Body of pancreas (tissue), 4 donors: ENCODE measurements around the gene TBRG4. TPM values are rescaled to one million over a fixed set of nuclear protein-coding genes. Genes with fewer than 3 reads are reported as not detected.

ENCODE experiments used
- ATAC-seq: fragments of 150-250 bp; one replicate; pipeline ENCODE4 v1.9.1; 2016
- DNase-seq, 4 donors: peaks; one replicate each; pipeline ENCODE4 v3.0.0-alpha.2; 2019
- H3K27ac ChIP-seq, 4 donors: fragments of 200-600 bp; sonication (generic); 1 replicate in 3 of 4; 2 replicates in 1 of 4; pipeline versions ENCODE4 v1.5.1 to v1.6.1; 2016 to 2019; ENCODE audit warnings: mild to moderate bottlenecking in 1 of 4, mixed read lengths in 1 of 4, moderate library complexity in 1 of 4
- H3K27me3 ChIP-seq, 2 donors: fragments of 200-600 bp; sonication (generic); one replicate each; pipeline ENCODE4 v1.6.0; 2016; ENCODE audit warnings: mild to moderate bottlenecking in 1 of 2
- H3K36me3 ChIP-seq, 2 donors: fragments of 200-600 bp; sonication (generic); replicated peaks in 1 of 2; 2 replicates each; pipeline ENCODE4 v1.5.1; 2016; ENCODE audit warnings: low read depth in 2 of 2; ENCODE audit not compliant: insufficient read depth in 1 of 2
- H3K4me1 ChIP-seq: fragments of 200-600 bp; sonication (generic); one replicate; pipeline ENCODE4 v1.6.0; 2016
- H3K4me3 ChIP-seq, 2 donors: fragments of 200-600 bp; sonication (generic); 1 replicate in 1 of 2; 2 replicates in 1 of 2; pipeline ENCODE4 v1.5.1; 2016 to 2019
- H3K9me3 ChIP-seq, 3 donors: fragments of 200-600 bp; sonication (generic); 1 replicate in 2 of 3; 2 replicates in 1 of 3; pipeline ENCODE4 v1.5.1; 2016
- CTCF ChIP-seq, 7 experiments: fragments of 450-650 bp in 4 of 7; fragments of 200-600 bp in 3 of 7; sonication (generic) in 3 of 7; IDR thresholded peaks; one replicate each; pipeline ENCODE4 v1.5.1; 2016 to 2019; ENCODE audit warnings: antibody characterized with exemption in 7 of 7
- POLR2A ChIP-seq, 3 donors: fragments of 450-650 bp; IDR thresholded peaks; one replicate each; pipeline ENCODE4 v1.6.1; 2016; ENCODE audit warnings: antibody characterized with exemption in 3 of 3, mild to moderate bottlenecking in 2 of 3
- WGBS, 2 donors: methylation state at CpG; one replicate each; pipeline ENCODE4 v1.1.5; 2017; 5-methylcytosine and 5-hydroxymethylcytosine counted together
- intact Hi-C: fragments of 100-400 bp; cut with DNase I; formaldehyde crosslinking; loops from one replicate; pipeline ENCODE4 v1.15.1; 2023
- total RNA-seq, 2 donors: library from RNA; depleted of rRNA; stranded (reverse); fragments of >200 nt; gene quantifications; one replicate each; pipeline ENCODE4 v1.1.0, GENCODE V29; 2016

The TBRG4 gene
- total RNA-seq, 2 donors from 2014 or later: 14.0 to 81.4 TPM

GRCh38 chr7:45140827-45141226 is 29.3 kb upstream of the TBRG4 start:
- Histone ChIP-seq H3K4me1 (no peaks in the 10 kb centered on the region), H3K9me3 (no peaks in the 10 kb centered on the region), H3K4me3 (no peak overlapping the region), H3K27me3 (no peaks in the 10 kb centered on the region), H3K36me3 (no peaks in the 10 kb centered on the region), H3K27ac (no peak overlapping the region)
- DNase-seq: no peak
- 76 to 85% methylated on average over 4 of the region's 4 CpGs for WGBS, 2 donors
- TF ChIP-seq POLR2A (IDR thresholded peaks at IDR 0.05): no peak
- TF ChIP-seq CTCF (IDR thresholded peaks at IDR 0.05): no peak
- intact Hi-C loops: no loop called here
- ATAC-seq: no peak

DNA sequence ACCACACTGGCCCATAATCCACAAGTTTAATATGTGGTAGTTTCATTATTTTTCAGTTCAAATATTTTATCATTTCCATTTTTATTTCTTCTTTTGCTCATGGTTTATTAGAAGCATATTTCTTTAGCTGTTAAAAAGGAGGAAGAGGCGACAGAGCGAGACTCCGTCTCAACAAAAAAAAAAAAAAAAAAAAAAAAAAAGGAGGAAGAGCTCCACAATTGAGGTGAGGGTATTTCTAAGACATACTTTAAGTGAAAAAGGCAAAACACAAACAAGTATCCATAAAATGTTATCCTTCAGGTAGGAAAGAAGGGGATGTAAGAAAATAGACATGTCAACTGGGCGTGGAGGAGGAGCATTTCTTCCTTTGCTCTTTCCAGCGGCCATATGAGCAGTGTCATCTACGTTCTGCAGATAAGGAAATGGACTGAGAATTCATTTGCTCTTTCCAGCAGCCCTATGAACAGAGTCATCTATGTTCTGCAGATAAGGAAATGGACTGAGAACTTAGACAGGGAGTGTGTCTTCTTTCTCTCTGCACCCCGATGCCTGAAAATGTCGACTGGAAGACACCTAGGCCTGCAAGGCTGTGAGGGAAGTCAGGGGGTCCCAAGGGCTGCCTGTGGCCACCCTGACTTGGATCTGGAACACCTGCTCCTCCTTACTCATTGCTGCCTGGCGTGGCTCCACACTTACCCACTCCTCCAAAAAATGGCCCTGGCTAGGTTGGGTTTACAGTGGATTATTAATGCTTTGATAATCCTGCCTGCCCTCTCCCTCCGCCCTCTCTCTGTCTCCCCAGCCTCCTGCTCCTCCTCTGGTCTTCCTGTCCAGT is 27.2 kb upstream of the TBRG4 start:
- intact Hi-C loops: loop anchor here (10.0 kb wide), 1 partner anchor 284 kb away; no protein-coding TSS in a partner anchor
- no peaks in the 10 kb centered on the region for H3K36me3 ChIP-seq
- no peak overlapping the region for H3K27ac ChIP-seq
- H3K4me3 ChIP-seq: no peak overlapping the region
- no peaks in the 10 kb centered on the region for H3K4me1 ChIP-seq
- no peak for TF ChIP-seq CTCF (IDR thresholded peaks at IDR 0.05)
- WGBS, 2 donors: 54 to 60% methylated on average over 10 of the region's 10 CpGs
- H3K27me3 ChIP-seq: no peaks in the 10 kb centered on the region
- ATAC-seq (no peak), DNase-seq (no peak)
- H3K9me3 ChIP-seq: no peaks in the 10 kb centered on the region

DNA sequence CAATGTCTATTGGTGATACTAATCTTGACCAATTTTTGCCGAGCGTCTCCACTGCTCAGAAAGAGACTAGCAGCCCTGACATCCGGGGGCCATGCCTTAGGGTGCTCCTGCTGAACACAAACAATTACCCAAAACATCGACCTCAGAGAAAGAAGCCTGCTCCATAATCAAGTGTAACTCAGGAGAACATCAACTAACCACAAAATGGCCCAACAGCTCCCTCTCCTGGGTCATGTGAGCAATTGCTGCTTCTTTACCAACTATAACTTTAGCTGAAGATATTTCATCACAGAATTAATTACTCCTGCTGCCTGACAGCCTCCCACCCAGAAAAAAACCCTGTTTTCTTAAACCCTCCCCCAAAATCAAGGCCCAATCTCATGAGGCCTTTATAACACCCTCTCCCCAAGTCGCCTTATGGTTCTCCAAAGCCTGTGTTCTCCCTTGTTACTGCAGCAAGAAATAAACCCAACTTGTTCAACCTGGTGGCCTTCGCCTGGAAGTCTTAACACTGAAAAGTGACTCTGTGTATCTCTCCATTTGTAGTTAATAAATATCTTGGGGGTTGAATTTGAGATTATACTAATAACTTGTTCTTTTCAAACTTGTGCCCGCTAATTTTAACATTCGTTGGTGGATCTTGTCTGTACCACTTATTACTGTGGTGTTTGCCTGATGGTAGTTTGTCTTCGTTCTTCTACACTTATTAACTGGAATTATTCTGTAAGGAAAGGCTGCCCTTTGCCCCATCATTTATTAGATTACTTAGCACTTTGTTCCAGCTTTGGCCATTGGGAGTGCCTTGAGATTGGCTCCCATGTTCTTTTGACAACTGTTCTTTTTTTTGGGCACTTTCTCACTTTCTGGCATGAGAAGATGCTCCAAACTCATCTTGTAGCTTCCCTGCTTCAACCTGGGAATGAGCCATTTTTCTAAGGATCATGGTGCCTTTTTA is 24.9 kb upstream of the TBRG4 start:
- 31% methylated on average over 9 of the region's 9 CpGs for WGBS, 2 donors
- intact Hi-C loops: loop anchor here (10.0 kb wide), 1 partner anchor 282 kb away; no protein-coding TSS in a partner anchor
- no peak for TF ChIP-seq POLR2A (IDR thresholded peaks at IDR 0.05)
- peak; percentile 66 to 93 (median 85) for TF ChIP-seq CTCF (IDR thresholded peaks at IDR 0.05)

GRCh38 chr7:45133877-45134276 is 22.4 kb upstream of the TBRG4 start:
- H3K27ac ChIP-seq: no peak overlapping the region
- H3K4me1 ChIP-seq: no peaks in the 10 kb centered on the region
- no peaks in the 10 kb centered on the region for H3K36me3 ChIP-seq
- H3K9me3 ChIP-seq: no peaks in the 10 kb centered on the region
- no peak overlapping the region for H3K4me3 ChIP-seq
- intact Hi-C loops: loop anchor here (5.0 to 10.0 kb wide), 2 partner anchors 162 to 279 kb away; no protein-coding TSS in a partner anchor
- DNase-seq (no peak), ATAC-seq (no peak)
- TF ChIP-seq POLR2A (IDR thresholded peaks at IDR 0.05) (no peak), CTCF (IDR thresholded peaks at IDR 0.05) (no peak)
- H3K27me3 ChIP-seq: no peaks in the 10 kb centered on the region
- 75 to 84% methylated on average over 4 to 7 of the region's 7 CpGs for WGBS, 2 donors

More for the DNA sequence above, 24.9 kb upstream of the TBRG4 start:
- DNase-seq (peak; percentile 52 to 63 (median 60)), ATAC-seq (peak; percentile 88)
- Histone ChIP-seq H3K36me3 (no peaks in the 10 kb centered on the region), H3K4me3 (no peak overlapping the region), H3K9me3 (no peaks in the 10 kb centered on the region), H3K27me3 (no peaks in the 10 kb centered on the region), H3K4me1 (no peaks in the 10 kb centered on the region), H3K27ac (no peak overlapping the region)
